Activated CD8-positive, alpha-beta memory T cell treated with anti-CD3 and anti-CD28 coated beads, Interleukin-2, amount 50 U/mL, for 48 hours (primary cell): Measurements from ENCODE around the gene TIPARP.
A peak's percentile ranks its signal among the peaks of the same experiment; 100 is the strongest.

Experiments used
- DNase-seq: peaks from one replicate; pipeline ENCODE4 v3.0.0-alpha.2; 2020

Gene TIPARP, protein sequence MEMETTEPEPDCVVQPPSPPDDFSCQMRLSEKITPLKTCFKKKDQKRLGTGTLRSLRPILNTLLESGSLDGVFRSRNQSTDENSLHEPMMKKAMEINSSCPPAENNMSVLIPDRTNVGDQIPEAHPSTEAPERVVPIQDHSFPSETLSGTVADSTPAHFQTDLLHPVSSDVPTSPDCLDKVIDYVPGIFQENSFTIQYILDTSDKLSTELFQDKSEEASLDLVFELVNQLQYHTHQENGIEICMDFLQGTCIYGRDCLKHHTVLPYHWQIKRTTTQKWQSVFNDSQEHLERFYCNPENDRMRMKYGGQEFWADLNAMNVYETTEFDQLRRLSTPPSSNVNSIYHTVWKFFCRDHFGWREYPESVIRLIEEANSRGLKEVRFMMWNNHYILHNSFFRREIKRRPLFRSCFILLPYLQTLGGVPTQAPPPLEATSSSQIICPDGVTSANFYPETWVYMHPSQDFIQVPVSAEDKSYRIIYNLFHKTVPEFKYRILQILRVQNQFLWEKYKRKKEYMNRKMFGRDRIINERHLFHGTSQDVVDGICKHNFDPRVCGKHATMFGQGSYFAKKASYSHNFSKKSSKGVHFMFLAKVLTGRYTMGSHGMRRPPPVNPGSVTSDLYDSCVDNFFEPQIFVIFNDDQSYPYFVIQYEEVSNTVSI

DNA sequence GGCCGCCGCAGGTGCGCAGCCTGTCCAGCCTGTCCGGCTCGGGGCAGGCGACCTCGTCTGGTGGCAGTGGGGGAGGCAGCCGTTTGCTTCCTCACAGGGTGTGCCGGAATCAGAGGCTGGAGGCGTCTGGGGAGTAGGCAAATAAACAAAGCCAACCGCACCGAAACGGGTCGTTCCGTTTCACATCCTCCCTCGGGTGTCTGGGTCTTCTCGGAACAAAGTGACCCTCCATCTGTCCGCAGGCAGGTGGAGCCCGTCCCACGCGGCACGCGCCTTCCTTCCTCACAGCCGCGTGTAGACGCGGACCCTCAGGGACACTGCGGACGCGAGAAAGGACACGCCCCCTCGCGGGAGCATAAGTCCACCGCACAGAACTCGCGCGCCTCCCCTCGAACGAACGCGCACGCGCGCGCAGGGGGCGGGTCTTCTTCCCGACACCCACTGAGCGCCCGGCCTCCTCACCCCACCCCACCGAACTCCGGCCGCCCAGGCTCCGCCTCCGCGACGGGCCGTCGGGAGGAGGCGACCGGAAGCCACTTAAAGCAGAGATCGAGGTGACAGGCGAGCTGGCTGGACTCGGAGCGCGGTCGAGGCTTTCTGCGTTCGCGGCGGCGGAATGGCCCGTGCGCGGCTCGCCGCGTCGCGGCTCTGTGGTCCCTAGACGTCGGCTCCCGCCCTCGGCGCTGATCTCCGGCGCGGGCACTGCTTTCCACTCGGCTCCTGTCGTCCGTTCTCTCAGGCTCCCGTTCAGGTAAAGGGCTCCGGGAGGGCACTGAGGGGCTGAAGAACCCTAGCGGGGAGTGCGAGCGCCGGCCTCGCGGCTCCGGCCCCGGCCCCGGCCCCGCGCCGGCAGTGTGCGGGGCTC is at the start of gene TIPARP:
TIPARP (plus strand) TSS at position 545 of the 865 bp plus-strand sequence. CDS start 3,108 bp downstream, outside the sequence.
- peak; percentile 99 for DNase-seq

DNA sequence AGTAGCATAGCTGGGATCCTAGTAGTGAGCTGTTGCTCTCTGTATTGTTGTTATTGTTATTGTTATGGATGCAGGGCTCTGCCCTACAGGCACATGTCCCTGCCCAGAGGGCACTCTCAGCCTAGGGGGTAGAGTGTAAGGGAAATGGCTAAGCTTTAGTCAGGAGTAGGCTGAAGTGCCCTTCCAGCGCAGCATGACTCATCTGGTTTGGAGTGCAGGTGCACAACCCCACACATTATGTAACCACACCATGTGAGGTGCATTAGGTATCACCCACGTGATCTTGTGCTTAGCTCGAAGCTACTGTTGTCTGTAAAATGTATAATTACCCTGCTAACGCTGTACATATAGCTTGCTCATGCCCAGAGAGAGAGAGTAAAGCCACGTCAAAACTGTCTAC is 48.3 kb upstream of the TIPARP start:
- no peak for DNase-seq

DNA sequence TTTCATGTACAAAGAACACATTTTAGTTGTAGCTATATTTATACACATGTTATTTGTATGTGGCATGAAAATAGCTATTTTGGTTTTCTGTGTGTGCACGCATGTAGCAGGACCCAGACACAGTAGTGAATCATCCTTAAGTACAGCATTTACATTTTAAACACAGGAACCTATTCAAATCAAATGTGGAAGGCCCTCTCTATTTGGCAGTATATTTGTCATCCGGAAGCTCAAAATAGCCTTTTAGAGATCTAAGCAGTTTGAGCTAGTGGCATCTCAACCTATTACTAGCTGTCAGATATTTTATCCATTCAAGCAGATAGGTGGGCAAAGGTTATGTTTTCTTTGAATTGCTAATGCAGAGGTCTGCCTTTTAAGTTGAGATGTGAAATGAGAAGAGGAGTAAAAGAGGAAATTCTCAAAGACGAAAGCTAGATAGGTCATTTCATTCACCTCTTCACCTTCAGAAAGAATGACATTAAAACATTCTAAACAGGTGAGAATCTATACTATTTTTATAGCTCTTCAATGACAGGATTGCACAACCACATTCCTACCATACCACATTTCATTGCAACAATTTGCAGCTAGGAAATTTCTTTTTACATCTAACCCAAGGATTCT is 46.3 kb upstream of the TIPARP start:
- DNase-seq = no peak

DNA sequence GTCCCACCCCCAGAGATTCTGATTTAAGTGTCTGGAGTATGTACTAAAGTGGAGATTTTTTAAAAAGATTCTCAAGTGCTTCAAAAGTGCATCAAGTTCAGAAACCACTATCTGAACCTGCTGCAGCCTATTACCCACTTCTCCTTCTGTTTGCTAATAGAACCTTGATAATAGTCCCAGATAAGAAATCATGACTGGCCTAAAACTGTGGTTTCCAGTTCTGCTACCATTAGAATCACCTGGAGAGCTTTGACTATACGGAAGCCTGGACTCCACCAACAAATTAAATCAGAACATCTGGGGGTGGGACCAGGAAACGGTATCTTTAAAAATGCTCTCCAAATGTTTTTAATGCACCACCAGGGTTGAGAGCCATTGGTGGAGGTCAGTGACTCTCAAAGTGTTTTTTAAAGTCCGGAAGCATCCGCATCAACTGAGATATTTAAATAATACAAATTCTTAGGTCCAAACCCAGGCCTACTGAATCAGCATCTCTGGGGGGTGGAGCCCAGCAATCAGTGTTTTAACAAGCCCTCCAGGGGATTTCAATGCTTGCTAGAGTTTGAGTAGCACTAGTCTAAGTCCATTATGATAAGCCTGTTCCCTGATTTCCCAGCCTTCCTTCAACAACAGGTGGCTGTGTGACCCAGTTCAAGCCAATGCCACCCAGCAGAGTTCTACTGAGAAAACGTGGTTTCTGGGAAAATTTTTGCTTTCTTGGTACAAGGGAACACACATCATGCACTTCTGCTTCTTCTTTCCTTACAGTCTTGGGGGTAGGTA is 45.4 kb upstream of the TIPARP start:
- DNase-seq = no peak

DNA sequence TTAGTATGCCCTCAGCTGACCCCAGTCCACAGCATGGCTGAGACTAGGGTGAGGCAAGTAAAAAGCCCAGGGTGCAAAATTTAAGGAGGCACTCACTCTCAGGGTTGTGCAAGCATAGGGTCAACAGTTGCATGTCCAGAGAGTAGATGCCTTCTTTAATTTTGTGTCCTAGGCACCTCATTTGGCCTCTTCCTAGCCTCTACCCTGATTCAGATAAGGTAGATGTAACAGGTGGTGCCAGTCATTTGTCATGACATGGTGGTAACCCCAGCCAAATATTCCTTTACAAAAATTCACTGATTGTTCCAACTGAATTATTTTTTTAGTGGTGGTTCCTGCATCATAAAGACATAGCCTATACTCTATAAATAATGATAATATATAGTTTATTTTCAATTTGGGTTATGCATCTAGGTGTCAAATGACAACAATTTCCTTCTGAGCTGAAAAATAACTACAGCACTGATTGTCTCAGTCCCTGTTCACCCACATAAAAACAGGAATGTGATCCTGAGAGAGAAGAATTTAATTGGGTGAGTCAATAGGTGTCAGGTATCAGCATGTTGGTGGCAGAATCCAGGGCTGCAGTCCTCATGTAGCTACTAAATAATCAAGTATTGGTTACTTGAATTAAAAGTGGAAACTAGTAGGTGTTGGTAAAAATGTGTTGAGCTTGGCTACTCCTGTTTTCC is 44.2 kb upstream of the TIPARP start:
- no peak for DNase-seq

DNA sequence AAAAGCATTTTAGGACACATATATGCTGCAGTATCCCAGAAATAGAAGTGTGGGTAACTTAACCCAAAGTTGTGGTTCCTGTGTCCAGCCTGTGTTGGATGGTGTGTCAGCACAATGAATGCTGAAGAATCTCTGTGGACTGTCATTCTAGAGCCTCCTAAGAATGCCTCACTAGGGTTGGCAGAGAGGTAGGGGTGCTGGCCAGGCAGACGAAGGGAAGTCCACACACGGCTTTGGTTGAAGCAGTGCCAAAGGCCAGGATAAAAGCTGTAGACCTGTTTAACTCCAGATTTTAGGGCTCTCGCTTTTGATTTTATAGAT is 43.7 kb upstream of the TIPARP start:
- DNase-seq = no peak

DNA sequence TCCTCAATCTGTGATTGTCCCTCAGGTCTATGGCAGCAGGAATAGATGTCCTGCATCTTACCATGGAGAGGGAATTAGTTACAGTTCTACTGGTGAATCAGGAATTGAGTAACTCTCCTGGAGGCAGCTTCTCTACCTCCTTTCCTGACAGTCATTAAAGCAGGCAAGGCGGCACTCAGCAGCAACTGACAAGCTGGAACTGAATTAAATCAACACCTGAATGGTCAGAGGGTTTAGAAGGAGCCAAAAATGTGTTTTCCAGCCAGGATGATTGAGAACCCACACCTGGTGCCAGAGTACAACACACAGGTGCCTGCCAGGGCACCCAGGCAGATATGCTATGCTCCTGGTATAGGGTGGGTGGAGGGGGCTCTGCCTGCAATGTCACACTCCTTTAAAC is 43.1 kb upstream of the TIPARP start:
- DNase-seq = no peak

DNA sequence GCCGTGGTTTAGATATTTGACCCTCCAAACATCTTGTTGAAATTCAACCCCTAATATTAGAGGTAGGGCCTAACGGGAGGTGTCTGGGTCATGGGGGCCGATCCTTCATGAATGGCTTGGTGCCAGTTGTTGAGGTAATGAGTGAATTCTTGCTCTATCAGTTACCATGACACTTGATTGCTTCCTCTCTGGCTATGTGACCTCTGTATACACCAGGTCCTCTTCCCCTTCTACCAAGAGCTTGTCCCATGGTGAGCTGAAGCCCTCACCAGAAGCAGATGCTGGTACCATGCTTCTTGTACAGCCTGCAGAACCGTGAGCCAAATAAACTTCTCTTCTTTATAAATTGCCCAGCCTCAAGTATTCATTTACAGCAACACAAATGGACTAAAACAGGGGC is 41.8 kb upstream of the TIPARP start:
- DNase-seq = no peak

DNA sequence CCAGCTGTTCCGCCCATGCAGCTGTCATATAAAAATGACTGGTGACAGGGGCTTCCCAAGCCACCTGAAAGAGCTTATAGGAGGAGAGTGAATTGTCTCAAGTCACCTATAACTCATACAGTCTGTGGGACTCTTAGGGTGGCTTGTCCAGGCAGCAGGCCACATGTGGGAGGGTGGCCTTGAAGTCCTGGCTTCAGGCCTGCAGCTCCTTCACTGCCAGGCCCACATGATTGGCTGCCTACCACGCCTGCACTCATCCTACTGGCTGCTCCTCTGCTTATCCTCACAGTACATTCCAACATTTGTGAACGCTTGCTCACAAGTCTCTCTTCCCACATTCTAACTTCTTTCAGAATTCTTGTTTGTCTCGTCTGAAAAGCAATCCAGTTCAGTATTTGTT is 41.1 kb upstream of the TIPARP start:
- no peak for DNase-seq

DNA sequence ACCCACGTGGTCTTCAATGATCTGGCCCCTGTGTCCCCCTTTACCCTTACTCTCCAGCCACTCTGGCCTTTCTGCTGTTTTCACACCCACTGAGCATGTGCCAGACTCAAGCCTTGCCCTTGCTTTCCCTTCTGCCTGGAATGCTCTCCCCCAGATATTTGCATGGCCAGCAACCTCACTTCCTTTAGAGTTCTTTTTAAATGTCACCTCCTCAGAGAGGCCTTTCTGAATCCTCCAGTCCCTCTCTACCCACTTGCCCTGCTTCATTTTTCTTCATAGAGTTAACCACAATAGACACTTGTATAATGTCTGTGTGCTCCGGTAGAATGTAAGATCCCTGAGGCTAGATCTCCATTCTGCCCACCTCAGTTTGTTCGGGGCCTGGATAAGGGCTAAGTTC is 39.4 kb upstream of the TIPARP start:
- DNase-seq = no peak

DNA sequence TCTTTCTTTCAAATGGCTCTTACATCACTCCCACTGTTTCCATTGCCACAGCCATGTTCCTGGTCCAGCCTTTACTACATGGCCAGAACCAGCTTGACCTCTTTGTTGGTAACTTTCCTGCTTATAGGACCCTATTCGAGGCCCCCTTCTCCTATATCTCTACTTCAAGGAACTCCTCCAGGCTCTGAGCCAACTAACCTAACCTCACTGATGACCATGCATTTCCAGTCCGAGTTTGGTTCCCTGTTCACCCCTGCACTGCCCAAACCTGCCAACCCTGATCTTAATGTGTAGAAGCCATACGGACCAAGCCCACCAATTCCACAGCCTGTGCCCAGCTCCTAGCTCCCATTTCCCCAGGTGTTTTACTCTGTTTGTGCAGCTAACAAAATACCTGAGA is 38.4 kb upstream of the TIPARP start:
- no peak for DNase-seq

DNA sequence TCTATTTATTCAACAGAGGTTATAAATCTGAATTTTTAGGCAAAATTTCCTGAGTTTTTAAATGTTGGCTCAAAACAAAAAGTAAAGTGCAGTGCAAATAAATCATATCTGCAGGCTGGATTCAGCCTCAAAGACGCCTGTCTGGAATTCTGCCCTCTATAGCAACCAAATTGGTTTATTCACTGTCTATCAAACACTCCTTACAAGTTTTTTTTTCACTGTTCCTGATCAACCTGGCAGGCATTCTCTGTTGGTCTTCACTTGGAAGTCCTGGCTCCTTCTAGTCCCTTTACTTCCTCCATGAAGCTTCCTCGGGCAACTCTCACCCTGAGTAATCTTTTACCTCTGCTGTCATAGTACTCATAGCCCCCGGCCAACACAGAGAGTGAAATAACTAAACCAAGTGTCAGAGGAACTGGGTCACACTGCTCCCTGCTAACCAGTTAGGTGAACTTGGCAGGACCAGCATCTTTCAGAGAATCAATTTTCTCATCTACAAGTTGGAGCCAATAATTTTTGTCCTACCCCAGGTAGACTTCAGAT is 36.8 kb upstream of the TIPARP start:
- DNase-seq = no peak

DNA sequence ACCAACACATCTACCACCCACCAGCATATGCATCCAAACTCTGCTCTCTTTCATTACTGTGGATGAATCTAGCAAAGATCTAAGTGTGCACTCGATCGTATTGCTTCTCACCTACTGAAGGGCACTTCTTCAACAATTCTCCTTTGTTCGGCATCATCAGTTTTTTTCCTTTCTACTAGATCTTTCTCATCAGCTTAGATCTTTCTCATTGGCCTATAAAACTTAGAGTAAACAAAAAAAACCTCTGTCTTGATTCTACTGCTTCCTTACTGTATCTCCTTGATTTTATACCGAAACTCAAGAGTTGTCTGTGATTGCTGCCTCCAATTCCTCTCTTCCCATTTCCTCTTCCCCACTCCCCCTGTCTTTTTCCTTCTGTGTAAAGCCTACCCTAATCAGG is 36.1 kb upstream of the TIPARP start:
- DNase-seq = no peak

DNA sequence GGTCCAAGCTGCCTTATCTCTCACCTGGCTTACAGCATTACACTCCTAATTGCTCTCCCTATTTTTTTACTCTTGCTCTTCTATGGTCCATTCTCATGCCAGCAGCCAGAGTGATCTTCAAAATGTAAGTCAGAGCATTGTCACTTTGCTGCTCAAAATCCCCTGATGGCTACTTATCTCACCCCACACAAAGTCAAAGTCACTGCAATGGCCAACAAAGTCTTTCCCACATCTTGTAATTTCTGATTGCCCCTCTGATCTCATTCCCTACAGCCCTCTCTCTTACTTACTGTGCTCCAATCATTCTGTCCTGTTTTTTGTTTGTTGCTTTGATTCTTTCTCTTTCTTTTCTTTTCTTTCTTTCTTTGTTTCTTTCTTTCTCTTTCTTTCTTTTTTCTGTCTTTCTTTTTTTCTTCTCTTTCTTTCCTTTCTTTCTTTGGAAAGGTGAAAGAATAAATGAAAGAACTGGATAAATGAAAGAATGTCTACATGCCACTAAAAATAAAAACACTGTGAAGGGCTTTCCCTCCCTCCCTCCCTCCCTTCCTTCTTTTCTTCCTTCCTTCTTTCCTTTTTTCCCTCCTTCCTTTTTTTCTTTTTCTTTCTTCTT is 34.9 kb upstream of the TIPARP start:
- DNase-seq = no peak

DNA sequence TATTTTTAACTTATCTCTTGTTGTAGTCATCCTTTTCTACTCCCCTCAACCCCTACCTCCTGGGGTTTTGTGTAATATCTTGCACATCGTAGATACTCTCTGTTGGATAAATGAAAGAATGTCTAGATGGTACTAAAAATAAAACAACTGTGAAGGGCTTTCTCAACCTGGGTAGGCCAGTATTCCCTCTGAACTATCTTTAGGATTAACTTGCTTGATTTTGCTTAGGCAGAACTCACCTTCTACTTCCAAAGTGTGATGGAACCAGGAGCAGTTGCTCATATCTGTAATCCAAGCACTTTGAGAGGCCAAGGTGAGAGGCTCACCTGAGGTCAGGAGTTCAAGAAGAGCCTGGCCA is 32.8 kb upstream of the TIPARP start:
- DNase-seq = no peak

DNA sequence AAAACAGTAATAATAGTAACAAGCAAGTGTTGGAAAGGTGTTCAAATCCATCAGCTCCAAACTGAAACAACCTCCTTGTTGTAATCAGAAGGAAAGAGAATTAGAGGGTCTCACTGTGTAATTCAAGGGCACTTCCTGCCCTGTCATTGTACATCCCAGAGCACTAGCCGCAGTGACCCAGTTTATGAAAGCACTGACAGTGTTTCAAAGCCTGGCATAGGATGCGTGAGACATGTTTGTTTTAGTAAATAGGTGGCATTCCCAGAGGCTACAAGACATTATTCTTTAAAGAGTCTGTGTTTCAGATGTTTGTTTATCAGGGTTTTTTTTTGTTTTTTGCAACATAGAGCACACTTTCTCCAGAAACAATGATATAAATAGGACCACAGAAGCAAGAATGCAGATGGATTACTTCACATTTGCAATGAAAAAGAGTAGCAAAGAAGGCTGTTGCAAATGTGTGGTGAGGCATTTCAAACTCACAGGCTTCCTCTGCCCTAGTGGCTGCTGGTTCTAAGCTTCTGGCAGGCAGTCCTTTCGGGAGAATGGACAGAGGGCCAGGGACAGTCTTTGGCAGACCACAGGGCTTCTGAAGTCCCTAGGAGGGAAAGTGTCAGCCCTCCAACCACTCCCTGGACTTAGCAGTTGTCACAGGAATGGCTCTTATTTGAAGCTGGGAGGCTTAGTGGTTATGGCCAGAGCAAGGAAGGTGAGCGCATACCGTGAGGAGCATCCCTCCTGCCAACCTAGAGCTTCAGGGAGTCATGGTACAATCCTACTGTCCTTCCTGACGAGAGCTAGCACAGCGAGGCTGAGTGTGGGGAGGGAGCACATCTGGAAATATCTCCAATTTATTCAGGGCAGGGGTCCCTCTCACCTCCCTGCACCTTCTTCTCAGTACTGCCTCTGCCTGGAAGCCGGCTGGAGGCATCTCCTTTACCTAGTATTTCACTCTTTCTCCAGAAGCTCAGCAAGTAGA is 31.4 kb upstream of the TIPARP start:
- DNase-seq = no peak

DNA sequence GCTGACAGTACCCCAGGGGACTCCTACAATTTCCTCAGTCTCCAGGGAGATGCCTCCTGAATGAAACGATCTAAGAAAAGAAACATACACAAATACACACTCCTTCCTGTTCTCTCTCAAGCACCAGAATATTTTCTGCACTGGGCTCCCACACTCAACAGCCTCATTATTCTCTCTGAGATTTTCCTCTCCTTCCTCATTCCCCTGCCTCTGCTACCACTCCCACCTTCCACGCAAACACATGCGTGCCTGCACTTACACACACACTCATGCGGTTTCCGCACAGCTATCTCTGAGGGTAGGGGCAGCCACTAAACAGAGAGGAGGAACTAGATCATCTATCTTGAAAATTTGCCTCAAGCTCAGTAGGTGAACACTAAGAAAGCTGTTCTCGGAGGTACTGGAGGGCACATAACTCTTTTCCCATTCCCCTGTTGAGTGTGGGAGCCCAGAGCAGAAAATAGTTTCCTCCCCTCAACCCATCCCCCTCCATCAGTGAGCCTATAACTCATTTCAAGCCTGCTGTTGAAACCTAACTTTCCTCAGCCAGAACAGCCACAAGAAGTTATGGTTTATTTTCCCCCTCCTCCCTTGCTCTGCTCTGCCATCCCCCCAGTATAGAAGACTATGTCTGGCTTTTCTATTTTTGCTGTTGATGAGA is 30.5 kb upstream of the TIPARP start:
- DNase-seq = no peak

DNA sequence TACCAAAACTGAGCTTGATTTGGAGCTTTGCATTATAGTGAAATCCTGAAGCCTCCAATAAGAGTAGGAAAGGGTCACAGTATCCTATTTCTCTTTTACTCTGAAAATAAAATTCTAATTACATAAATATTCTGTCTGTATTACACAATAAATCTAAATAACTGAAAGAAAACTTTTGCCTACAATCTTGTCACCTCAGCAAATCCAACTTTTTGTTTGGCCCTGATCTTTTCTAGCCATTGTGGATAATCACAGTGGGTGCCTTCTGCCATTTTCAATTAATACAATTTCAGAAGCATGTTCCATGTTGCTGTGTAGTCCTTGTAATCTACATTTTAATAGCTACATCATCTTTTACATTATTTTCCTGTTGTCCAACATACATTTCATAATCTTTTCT is 29.4 kb upstream of the TIPARP start:
- DNase-seq = no peak

DNA sequence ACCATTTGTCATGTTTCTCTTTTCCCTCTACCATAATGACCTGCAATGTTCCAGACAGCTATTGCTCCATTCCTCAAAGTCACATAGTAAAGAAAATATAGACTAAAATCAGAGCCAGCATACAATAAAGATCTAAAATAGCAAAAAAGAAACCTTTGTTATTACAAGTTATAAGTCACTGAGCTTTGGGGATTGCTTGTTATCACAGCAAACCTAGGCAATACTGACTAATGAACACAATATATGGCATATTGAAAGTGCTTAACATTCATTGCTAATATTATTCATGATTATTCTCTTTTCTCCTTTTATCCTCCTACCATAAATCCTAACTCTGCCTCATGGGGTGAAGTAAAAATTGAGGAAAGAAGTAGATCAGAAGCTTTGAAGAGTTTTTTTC is 27.4 kb upstream of the TIPARP start:
- no peak for DNase-seq
